ENCODE data around the gene TPPP3. TPM values are rescaled to one million over a fixed set of nuclear protein-coding genes. Genes with fewer than 3 reads are reported as not detected.

Gene TPPP3
- total RNA-seq, 4 donors from 2014 or later = 2.0 to 5.9 (median 2.6) TPM

GRCh38 chr16:67361038-67361437 lies 32.3 kb downstream of the TPPP3 start:
- no peak for TF ChIP-seq CTCF (IDR thresholded peaks at IDR 0.05; ENCODE audit: low read depth)

- TF ChIP-seq CTCF (IDR thresholded peaks at IDR 0.05; ENCODE audit: low read depth) = no peak
Observed at GRCh38 chr16:67357561-67357960, 35.7 kb downstream of the TPPP3 start.

- no peak for TF ChIP-seq CTCF (IDR thresholded peaks at IDR 0.05; ENCODE audit: low read depth)
Observed at GRCh38 chr16:67356396-67356795, 36.9 kb downstream of the TPPP3 start.

- no peak for TF ChIP-seq CTCF (IDR thresholded peaks at IDR 0.05; ENCODE audit: low read depth)
Observed at GRCh38 chr16:67350324-67350723, 43.0 kb downstream of the TPPP3 start.

- TF ChIP-seq CTCF (IDR thresholded peaks at IDR 0.05; ENCODE audit: low read depth) = no peak
Observed at GRCh38 chr16:67349172-67349571, 44.1 kb downstream of the TPPP3 start.

- no peak for TF ChIP-seq CTCF (IDR thresholded peaks at IDR 0.05; ENCODE audit: low read depth)
Observed at GRCh38 chr16:67346341-67346740, 47.0 kb downstream of the TPPP3 start.

- TF ChIP-seq CTCF (IDR thresholded peaks at IDR 0.05; ENCODE audit: low read depth) = no peak
Observed at GRCh38 chr16:67345401-67345800, 47.9 kb downstream of the TPPP3 start.

All from subcutaneous adipose tissue (tissue), 4 donors.